GM20000 (cell line): ENCODE measurements around the gene CCDC68.
A peak's percentile ranks its signal among the peaks of the same experiment; 100 is the strongest.

ENCODE experiments used
- DNase-seq: peaks from one replicate; pipeline ENCODE4 v3.0.0; 2012; ENCODE audit warnings: low spot score
- CTCF ChIP-seq: IDR thresholded peaks from 2 replicates; pipeline ENCODE4 v1.5.1; 2012; ENCODE audit warnings: mild to moderate bottlenecking, control low read depth; ENCODE audit errors: extremely low read depth, missing control alignments

Gene CCDC68

GRCh38 chr18:54949588-54949987 is 9.7 kb downstream of the CCDC68 start:
- no peak for TF ChIP-seq CTCF
- no peak for DNase-seq

- no peak for TF ChIP-seq CTCF
- no peak for DNase-seq
These were observed 10.9 kb downstream of the CCDC68 start for GRCh38 chr18:54948350-54948837.

- TF ChIP-seq CTCF = no peak
- no peak for DNase-seq
These were observed 12.2 kb downstream of the CCDC68 start for GRCh38 chr18:54947091-54947490.

GRCh38 chr18:54946149-54946581 is 13.1 kb downstream of the CCDC68 start:
- no peak for TF ChIP-seq CTCF
- peak; percentile 39 for DNase-seq

GRCh38 chr18:54945576-54946125 is 13.6 kb downstream of the CCDC68 start:
- TF ChIP-seq CTCF = no peak

GRCh38 chr18:54942569-54942968 is 16.7 kb downstream of the CCDC68 start:
- TF ChIP-seq CTCF = no peak
- DNase-seq = no peak

More at GRCh38 chr18:54945576-54946125, 13.6 kb downstream of the CCDC68 start:
- DNase-seq = no peak

- no peak for DNase-seq
- no peak for TF ChIP-seq CTCF
These were observed 17.1 kb downstream of the CCDC68 start for GRCh38 chr18:54942144-54942543.
